Hepatocyte (in vitro differentiated cells): ENCODE data around the gene POFUT2.

Source experiments
- EZH2 ChIP-seq: fragments of 200-600 bp; sonication (generic); IDR thresholded peaks from 2 replicates; pipeline ENCODE4 v1.6.1; 2016; ENCODE audit warnings: antibody characterized with exemption, mild to moderate bottlenecking, borderline replicate concordance
- EZH2phosphoT487 ChIP-seq: fragments of 200-600 bp; sonication (generic); IDR thresholded peaks from one replicate; pipeline ENCODE4 v1.6.1; 2018; ENCODE audit warnings: antibody characterized with exemption, mild to moderate bottlenecking, low read depth, moderate library complexity; ENCODE audit not compliant: unreplicated experiment, severe bottlenecking
- TF ChIP-seq, protein P1 (sequence below): fragments of 200-600 bp; sonication (generic); IDR thresholded peaks from 2 replicates; pipeline ENCODE4 v1.5.1; 2016; ENCODE audit warnings: antibody characterized with exemption, mild to moderate bottlenecking; ENCODE audit not compliant: poor library complexity

DNA sequence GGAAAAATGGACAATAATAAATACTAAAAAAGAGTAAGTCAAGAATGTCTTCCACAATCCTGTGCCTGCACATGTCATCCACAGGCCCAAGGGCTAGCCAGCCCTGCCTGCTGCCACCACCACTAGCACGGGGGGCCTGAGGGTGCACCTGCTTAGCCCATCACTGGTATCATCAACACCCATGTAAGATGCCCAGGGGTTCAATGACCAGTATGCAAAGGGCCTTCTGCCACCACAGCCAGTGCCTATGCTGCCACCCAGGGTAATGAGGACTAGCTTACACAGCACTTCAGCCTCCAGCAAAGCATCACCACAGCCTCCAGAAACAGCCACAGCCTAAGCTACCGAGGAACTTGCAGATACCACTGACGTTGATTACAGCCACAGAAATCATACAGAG is 46.3 kb downstream of the POFUT2 start:
- TF ChIP-seq, protein P1, sequence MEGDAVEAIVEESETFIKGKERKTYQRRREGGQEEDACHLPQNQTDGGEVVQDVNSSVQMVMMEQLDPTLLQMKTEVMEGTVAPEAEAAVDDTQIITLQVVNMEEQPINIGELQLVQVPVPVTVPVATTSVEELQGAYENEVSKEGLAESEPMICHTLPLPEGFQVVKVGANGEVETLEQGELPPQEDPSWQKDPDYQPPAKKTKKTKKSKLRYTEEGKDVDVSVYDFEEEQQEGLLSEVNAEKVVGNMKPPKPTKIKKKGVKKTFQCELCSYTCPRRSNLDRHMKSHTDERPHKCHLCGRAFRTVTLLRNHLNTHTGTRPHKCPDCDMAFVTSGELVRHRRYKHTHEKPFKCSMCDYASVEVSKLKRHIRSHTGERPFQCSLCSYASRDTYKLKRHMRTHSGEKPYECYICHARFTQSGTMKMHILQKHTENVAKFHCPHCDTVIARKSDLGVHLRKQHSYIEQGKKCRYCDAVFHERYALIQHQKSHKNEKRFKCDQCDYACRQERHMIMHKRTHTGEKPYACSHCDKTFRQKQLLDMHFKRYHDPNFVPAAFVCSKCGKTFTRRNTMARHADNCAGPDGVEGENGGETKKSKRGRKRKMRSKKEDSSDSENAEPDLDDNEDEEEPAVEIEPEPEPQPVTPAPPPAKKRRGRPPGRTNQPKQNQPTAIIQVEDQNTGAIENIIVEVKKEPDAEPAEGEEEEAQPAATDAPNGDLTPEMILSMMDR = no peak
- TF ChIP-seq EZH2 = no peak
- TF ChIP-seq EZH2phosphoT487 = no peak
